HS-27A (cell line): Measurements from ENCODE around the gene APLF.
"Not testable (repeated sequence)": the region's sequence is repeated elsewhere in the genome, so short reads cannot be mapped to it uniquely, and the experiment has no call there.

Source experiments
- DNase-seq: peaks from one replicate; pipeline ENCODE4 v3.0.0-alpha.2; 2012; ENCODE audit warnings: low read depth, missing footprints

Gene APLF

DNA sequence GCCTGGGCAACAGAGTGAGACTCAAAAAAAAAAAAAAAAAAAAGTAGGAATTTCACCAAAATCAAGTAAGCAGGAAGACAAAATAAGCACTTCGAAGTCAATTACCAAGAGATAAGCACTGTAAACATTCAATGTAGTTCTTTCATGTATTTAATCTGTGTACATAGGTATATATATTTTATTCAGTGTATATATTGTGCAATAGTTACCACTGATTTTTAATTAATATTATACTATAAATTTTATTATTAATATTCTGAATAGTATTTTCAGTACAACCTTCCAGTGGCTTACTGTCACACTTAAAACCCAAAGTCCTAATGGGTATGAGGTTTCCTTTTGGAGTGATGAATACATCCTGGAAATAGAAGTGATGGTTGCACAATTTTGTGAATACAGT lies 9.1 kb downstream of the APLF start:
- no peak for DNase-seq

DNA sequence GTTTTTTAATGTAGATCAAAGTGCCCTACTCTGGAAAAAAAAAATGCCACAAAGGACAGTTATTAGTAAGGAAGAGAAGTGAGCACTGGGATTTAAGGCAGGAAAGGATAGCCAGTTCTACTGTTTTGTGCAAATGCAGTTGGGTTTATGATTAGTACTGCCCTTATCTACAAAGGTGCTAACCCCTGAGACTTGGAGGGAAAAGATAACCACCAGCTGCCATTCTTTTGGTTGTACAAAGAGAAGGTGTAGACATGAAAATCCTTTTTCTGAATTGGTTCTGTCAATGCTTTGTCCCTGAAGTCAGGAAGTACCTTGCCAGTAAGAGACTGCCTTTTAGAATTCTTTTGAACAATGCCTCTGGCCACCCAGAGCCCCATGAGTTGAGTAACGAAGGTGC lies 11.3 kb downstream of the APLF start:
- DNase-seq = no peak

DNA sequence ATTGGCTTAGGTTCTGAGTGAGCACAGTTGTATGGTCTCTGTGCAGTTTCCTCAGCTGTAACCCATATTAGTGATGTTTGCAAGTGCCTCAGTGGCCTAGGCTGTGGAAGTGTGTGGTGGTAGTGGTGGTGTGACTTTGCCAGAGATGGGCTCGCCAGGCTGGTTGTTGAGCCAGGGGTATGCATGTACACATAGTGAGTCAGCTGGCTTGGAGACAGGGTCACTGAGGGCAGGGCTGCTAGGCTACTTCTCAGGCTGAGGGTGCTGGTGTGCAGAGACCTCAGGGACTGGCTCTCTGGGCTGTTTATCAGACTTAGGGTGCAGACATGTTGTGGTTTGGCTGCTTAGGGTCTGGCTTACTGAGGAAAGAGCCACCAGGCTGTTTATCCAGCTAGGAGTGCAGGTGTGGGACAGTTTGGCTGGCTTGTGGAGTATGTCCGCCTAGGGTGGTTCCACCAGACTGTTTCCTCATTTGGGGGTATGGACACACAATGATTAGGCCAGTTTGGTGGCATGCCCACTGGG lies 15.0 kb downstream of the APLF start:
- DNase-seq = no peak

DNA sequence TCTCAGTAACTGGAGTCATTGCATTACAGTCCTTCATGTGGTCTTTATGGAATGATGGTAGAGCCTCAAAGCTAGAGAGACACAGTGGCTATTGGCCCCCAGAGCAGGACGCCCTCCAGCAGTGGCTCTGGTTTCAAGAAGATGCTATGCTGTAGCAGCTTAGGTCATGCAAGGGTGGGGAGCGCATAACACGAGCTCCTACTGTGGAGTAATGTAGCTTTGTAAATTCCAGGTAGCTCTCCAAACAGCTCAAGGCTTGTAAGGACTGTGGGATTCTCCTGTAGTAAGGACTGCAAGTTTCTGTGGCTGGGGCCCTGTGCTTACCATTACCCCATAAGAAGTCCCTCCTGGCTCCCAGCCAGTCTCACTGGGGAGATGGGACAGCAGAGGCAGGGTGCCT lies 15.6 kb downstream of the APLF start:
- DNase-seq = no peak

DNA sequence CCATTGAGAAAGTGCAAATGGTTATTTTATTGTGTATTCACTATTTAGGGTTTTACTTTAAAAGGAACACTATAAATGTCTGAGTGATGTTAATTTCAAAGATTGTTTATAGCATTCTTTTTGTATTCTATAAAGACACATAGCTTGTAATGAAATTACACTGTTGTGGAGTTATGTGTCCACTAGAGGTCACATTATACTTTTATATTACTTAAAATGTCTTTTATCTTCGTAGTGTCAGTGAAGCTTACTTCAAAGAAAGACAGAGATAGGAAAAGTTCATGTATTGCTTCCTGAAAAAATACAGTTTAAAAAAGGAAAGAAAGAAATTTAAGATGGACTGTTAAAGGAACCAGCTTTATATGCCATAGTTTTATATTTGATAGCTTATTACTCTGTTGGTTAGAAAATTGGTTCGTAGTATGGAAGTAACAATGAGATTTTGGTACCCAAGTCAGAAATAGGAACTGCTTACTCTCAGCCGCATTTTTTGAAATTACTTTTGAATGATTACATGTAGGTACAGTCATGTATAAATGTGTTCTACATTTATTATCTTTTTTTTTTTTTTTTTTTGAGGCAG lies 20.5 kb downstream of the APLF start:
- DNase-seq = no peak

DNA sequence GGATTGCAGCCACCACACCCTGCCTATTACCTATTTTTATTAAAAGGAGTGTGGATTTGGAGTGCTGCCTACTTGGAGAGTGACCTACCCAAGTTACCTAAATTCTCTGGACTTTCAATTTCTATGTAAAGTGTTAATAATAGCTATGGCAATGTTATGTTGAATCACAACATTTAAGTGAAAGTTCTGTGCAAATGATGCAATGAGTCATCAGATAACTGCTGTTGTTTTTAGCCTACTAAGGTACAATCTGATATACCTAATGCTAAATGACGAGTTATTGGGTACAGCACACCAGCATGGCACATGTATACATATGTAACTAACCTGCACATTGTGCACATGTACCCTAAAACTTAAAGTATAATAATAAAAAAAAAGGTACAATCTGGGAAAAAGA lies 21.2 kb downstream of the APLF start:
- not testable (repeated sequence) for DNase-seq

DNA sequence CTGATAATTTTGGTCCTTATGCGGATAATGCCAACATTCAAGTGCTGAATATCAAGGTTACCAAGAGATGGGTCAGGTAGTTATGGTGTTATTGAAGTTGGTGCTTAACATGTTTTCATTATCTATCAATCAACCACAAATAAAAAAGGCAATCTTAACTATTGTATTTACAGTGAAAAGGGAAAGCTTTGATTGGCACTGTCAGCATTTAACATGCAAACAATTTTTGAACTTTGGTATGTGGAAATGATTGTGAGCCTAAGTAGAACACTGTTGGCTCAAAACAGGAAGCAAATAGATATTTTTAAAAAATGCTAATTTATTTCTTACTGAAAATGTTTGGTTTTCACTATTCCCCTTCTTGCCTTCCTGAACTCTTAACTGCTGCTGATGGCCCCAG lies 21.9 kb downstream of the APLF start:
- DNase-seq = no peak

DNA sequence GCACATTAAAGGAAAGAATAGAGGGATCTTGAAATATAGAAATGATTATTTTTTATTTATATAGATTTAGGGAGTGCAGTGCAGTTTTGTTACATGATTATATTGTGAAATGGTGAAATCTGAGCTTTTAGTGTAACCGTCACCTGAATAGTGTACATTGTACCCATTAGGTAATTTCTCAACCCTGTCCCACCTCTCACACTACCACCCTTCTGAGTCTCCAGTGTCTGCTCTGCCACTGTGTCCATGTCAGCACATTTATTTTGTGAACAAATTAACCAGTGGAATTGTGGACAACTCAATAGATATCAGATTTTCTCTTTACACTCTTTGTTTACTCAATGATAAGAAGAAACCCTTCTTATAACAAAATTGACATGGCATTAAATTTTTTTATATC lies 24.2 kb downstream of the APLF start:
- no peak for DNase-seq

DNA sequence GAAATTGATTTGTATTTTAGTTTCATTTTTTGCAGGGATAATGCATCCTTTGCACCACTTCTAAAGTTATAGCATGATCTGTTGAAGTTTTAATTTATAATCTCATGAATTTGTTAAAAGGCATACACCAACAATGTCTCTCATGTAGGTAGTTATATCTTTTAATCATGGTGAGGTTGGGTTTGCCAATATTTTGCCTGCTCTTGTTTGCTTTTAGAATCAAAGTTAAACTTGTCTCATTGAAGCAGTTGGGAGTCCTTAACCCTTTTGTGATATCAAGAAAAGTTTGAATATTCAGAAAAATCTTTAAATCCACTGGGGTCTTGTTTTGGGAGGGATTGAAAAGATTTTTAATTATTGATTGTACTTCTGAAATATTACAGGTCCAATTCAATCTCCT lies 31.7 kb downstream of the APLF start:
- no peak for DNase-seq

DNA sequence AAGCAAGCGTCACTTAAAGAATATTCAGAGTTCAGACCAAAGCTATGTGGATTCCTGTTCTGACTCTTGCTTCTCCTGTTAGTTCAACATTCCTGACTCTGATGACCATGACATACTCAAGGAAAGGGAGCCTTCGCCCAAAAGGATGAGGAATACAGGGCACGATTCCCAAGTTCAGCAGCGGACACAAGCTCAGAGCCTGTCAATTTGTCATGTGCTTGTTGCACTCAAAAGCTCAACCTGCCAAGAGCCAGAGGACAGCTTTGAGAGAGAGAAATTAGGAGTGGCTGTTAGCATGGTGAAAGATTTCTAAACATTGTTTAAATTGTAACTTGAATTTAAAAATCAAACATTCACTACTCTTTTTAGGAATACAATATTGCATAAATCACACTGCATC lies 33.3 kb downstream of the APLF start:
- no peak for DNase-seq

DNA sequence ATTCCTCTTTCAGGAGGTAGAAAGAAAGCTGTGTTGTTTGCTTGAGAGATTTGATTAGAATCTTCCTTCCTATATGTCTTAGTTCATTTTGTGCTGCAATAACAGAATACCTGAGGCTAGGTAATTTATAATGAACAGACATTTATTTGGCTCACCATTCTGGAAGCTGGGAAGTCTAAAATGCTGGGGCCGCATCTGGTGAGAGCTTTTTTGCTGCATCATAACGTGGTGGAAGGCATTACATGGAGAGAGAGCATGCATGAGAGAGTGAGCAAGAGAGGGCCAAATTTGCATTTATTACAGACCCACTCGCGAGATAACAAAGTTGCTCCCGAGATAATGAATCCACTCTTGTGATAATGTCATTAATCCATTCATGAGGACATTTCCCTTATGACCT lies 34.4 kb downstream of the APLF start:
- no peak for DNase-seq

DNA sequence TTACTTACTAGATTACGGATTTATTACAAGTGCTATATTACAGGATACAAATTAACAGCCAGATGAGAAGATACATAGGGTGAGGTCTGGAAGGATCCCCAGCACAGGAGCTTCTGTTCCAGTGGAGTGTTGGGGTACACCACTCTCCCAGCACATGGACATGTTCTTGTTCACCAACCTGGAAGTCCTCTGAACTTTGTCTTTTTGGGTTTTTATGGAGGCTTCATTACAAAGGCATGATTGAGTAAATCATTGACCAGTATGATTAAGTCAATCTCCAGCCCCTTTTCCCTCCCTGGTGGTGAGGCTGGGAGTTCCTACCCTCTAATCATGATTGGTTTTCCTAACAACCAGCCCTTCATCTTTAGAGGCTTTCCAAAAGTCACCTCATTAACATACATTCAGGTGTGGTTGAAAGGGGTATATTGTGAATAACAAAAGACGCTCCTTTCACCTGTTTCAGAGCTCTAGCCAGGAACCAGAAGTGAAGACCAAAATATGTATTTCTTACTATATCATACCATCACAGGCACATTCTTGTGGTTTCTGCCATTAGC lies 38.3 kb downstream of the APLF start:
- no peak for DNase-seq

DNA sequence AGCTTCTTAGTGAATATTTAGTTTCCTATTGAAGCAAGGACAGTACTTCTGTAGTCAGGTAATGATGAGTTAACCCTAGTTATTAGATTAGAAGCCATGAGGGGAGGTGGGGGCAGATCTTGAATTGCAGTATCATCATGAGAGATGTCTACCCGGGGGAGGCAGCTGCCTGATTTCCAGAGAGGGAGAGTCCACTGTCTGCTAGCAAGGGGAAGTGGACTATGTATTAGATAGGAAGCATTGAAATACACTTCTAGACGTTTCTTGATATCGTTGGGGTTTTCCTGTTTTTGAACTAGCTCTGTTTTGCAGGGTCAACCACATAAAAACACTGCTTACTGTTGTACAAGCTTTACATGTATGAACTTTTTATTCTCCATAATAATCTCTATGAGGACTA lies 38.8 kb downstream of the APLF start:
- no peak for DNase-seq

DNA sequence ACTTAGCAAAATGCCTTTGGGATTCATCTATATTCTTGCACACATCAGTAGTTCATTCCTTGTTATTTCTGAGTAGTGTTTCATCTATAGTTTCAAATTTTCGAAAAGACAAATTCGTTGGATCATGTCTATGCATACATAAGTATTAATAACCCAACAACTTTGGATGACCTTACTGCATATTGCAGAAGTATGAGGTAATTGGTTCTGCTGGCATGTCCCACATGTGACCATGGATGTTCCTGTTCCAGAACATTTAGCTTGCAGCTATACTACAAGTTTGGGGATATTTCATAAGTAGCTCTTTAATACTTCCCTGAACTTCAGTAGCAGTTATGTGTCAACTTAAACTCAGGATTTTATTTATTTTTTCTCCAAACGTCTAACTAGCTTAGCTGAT lies 44.9 kb downstream of the APLF start:
- DNase-seq = no peak

DNA sequence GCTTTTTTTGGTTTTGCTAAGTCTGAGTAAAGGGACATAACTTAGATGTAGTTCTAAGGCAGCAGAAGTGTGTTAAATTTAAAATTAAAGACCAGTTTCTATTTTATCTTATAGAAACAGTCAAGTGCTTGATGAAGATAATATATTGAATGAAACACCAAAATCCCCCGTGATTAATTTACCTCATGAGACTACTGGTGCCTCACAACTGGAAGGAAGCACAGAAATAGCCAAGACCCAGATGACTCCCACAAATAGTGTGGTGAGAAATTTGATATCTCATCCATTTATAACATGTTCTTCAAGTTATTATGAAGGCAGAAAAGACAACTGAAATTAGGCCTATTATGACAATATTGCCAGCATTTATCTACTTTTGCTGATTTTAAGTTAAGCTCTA lies 45.6 kb downstream of the APLF start:
- no peak for DNase-seq

DNA sequence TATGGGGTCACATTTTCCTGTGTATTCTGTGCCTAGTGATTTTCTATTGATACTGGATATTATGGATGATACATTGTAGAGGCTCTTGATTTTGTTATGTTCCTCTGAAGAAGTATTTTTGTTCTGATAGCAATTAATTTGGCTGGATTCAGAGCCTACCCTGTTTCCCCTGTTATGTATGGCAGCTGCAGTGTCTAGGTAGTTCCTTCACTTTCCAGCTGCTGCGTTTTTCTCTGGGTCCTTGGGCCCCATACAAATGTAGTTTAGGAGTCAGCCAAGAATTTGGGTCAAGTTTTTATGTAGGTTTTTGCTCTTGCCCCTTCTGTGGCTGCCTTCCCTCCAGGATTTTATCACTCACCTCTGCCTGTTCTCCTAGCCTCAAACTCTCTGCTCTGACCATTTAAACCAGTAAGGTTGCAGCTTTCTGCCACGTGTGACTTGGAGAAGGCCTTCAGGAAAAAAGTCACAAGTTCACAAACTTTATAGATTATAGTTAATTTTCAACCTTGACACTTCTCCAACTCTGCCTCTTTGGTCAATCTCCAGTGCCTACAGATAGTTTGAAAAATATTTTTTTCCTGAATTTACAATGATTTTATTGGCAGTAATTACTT lies 47.0 kb downstream of the APLF start:
- DNase-seq = no peak

DNA sequence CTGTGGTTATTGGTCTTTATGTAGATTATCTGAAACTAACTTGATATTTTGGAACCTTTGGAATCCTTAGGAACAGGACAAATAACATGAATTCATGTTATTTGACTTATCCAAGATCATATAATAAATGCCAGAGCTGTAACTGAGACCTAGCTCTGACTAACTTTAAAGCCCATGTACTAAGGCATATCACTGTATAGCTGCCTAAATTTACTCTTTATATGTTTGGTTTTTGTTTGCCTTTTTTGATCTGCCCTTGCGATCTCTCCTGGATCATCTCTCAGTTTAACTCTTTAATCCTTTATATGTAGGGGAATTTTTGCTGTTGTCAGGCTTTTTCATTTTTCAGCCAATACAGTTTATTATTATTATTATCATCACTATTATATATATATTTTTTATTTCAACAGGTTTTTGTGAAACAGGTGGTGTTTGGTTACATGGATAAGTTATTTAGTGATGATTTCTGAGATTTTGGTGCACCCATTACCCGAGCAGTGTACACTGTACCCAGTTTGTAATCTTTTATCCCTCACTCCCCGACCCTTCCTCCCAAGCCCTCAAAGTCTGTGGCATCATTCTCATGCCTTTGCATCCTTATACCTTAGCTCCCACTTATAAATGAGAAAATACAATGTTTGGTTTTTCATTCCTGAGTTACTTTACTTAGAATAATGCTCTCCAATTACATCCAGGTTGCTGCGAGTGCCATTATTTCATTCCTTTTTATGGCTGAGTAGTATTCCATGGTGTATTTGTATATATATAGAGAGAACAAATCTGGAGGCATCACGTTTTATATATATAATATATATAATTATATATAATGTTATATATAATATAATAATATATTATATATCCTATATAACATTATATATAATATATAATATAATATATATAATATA lies 48.9 kb downstream of the APLF start:
- DNase-seq = no peak

DNA sequence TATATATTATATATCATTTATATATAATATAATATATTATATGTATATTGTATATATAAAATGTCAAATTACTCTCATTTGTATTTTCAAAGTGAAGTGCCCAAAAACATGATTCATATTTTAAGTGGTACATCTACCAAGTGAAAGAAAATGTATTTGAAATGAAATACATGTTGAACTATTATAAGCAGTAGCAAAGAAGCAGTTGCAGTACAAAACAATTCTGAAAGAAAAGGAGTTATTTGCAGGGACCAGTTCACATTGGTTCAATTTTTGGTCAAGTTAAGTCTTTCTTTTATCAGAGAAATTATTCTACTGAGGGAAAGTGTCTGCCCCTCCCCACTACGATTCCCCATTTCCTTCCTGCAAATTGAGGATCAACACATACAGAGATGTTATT lies 51.9 kb downstream of the APLF start:
- no peak for DNase-seq

DNA sequence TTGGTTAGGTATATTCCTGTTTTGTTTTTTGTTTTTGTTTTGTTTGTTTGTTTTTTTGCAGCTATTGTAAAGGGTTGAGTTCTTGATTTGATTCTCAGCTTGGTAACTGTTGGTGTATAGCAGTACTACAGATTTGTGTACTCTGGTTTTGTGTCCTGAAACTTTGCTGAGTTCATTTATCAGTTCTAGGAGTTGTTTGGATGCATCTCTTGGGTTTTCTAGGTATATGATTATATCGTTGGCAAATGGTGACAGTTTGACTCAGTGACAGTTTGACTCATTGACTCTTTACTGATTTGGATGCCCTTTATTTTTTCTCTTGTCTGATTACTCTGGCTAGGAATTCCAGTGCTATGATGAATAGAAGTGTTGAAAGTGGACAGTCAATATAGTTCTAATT lies 53.7 kb downstream of the APLF start:
- no peak for DNase-seq

DNA sequence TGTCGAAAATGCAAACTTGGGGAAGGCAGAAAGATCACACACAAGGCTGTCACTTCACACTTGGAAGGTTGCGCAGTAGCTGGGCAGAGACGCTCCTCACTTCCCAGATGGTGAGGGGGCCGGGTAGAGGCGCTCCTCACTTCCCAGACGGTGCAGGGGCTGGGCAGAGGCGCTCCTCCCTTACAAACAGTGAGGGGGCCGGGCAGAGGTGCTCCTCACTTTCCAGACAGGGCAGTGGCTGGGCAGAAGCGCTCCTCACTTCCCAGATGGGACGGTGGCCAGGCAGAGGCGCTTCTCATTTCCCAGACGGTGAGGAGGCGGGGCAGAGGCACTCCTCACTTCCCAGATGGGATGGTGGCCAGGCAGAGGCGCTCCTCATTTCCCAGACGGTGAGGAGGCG lies 59.6 kb downstream of the APLF start:
- DNase-seq = not testable (repeated sequence)

DNA sequence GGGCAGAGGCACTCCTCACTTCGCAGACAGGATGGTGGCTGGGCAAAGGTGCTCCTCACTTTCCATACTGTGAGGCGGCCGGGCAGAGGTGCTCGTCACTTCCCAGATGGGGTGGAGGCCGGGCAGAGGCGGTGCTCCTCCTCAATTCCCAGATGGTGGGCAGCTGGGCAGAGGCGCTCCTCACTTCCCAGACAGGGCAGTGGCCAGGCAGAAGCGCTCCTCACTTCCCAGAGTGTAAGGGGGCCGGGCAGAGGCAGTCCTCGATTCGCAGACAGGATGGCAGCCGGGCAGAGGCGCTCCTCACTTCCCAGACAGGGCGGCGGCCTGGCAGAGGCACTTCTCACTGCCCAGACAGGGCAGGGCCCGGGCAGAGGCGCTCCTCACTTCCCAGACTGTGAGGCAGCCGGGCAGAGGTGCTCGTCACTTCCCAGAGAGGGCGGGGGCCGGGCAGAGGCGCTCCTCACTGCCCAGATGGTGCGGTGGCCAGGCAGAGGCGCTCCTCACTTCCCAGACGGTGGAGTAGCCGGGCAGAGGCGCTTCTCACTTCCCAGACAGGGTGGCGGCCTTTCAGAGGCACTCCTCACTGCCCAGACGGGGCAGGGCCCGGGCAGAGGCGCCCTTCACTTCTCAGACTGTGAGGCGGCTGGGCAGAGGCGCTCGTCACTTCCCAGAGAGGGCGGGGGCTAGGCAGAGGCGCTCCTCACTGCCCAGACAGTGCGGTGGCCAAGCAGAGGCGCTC lies 60.1 kb downstream of the APLF start:
- DNase-seq = not testable (repeated sequence)

DNA sequence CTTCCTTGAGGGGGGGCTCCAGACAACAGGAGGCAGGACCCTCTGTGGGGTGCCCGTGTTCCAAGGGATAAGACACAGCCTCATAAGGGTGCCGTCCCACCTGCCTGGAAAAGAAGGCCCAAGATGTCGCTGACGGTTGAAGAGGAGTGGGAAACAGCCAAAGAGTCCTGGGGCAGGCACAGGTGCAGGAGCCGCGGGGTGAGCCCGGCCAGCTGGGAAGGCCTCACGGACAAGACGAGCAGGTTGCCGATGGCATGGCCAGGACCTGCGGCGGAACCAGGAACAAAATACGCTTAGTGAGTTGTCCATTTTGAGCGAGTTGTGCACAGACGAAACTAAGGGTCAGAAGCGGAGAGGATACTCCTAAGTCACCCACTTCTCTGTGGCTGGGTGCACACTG lies 61.8 kb downstream of the APLF start:
- DNase-seq = not testable (repeated sequence)
